Endothelial cell (in vitro differentiated cells): ENCODE data around the gene ZNF618. TPM values are rescaled to one million over a fixed set of nuclear protein-coding genes. Genes with fewer than 3 reads are reported as not detected.

ENCODE experiments used
- DNase-seq: peaks from one replicate; pipeline ENCODE4 v3.0.0; 2021; ENCODE audit warnings: low spot score
- H3K27ac Mint-ChIP-seq: one replicate; pipeline ENCODE4 v1.8.0; 2021; ENCODE audit warnings: mixed read lengths, inconsistent platforms; ENCODE audit not compliant: unreplicated experiment
- H3K27me3 Mint-ChIP-seq: one replicate; pipeline ENCODE4 v1.8.0; 2021; ENCODE audit warnings: mild to moderate bottlenecking, moderate library complexity, mixed read lengths, inconsistent platforms; ENCODE audit not compliant: unreplicated experiment
- H3K36me3 Mint-ChIP-seq: one replicate; pipeline ENCODE4 v1.8.0; 2021; ENCODE audit warnings: mild to moderate bottlenecking, low read depth, mixed read lengths, inconsistent platforms; ENCODE audit not compliant: unreplicated experiment
- H3K4me1 Mint-ChIP-seq: one replicate; pipeline ENCODE4 v1.8.0; 2021; ENCODE audit warnings: mild to moderate bottlenecking, mixed read lengths, inconsistent platforms; ENCODE audit not compliant: unreplicated experiment
- H3K4me3 Mint-ChIP-seq: one replicate; pipeline ENCODE4 v1.8.0; 2021; ENCODE audit warnings: mild to moderate bottlenecking, mixed read lengths, inconsistent platforms; ENCODE audit not compliant: unreplicated experiment
- H3K9me3 Mint-ChIP-seq: one replicate; pipeline ENCODE4 v1.8.0; 2021; ENCODE audit warnings: mixed read lengths, inconsistent platforms; ENCODE audit not compliant: unreplicated experiment
- total RNA-seq: library from RNA; stranded (reverse); fragmentation: NEBNext Ultra II Directional; extraction: Animal tissue kit (Norgen Biotek cat#: 25700); gene quantifications from one replicate; pipeline ENCODE4 v1.2.1, GENCODE V29; 2021; ENCODE audit not compliant: unreplicated experiment
- TF ChIP-seq, protein P1 (sequence below): fragments of 200-600 bp; sonication (generic); IDR thresholded peaks from one replicate; pipeline ENCODE4 v1.5.0; 2021; ENCODE audit warnings: antibody characterized with exemption; ENCODE audit not compliant: unreplicated experiment

ZNF618 gene
- total RNA-seq, 1 donor from 2014 or later = 35.0 TPM

DNA sequence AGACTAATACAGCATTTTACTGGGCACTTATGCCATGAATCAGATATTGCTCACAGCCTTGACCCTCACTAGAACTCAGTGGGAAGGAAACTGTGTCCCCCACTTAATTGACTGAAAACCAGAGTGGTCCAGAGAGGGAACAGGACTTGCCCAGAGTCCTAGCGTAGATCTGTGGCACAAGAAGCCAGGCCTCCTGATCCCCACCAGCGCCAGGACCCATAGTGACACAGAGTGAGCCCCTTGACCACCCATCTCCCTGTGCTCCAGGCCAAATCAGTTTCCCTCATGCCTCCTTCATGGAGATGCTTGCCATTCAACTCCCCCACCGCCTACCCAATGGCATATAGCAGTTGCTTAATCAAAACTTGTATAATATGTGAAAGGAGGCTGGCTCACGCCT lies 214.7 kb downstream of the ZNF618 start:
- Mint-ChIP-seq H3K36me3 (no peaks in the 10 kb centered on the region), H3K4me3 (no peak overlapping the region), H3K27me3 (peaks cover 10% of the 10 kb centered on the region), H3K4me1 (no peaks in the 10 kb centered on the region), H3K27ac (no peak overlapping the region), H3K9me3 (no peaks in the 10 kb centered on the region)
- TF ChIP-seq, protein P1, sequence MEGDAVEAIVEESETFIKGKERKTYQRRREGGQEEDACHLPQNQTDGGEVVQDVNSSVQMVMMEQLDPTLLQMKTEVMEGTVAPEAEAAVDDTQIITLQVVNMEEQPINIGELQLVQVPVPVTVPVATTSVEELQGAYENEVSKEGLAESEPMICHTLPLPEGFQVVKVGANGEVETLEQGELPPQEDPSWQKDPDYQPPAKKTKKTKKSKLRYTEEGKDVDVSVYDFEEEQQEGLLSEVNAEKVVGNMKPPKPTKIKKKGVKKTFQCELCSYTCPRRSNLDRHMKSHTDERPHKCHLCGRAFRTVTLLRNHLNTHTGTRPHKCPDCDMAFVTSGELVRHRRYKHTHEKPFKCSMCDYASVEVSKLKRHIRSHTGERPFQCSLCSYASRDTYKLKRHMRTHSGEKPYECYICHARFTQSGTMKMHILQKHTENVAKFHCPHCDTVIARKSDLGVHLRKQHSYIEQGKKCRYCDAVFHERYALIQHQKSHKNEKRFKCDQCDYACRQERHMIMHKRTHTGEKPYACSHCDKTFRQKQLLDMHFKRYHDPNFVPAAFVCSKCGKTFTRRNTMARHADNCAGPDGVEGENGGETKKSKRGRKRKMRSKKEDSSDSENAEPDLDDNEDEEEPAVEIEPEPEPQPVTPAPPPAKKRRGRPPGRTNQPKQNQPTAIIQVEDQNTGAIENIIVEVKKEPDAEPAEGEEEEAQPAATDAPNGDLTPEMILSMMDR = no peak
- DNase-seq = no peak

DNA sequence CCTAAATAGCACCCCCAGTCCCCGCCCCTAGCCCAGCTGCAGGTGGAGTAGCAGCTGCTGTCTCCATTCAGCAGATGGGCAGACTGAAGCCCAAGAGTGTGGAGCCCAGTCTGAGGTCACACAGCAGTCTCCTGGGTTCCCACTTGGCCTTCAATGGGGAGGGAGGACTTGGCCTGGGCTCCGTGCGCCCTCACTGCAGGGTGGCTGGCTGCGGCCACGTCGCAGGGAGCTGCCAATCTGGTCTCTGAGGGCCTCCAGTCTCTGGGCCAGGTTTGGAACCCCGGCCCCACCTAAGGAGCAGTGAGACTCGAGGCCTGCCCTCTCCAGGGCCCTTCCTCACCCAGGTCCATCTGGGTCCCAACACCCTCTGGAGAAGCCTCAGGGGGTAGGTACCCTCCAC lies 215.6 kb downstream of the ZNF618 start:
- Mint-ChIP-seq H3K36me3 (no peaks in the 10 kb centered on the region), H3K27me3 (peaks cover 16% of the 10 kb centered on the region), H3K4me1 (peaks cover 4% of the 10 kb centered on the region), H3K27ac (no peak overlapping the region), H3K4me3 (no peak overlapping the region), H3K9me3 (no peaks in the 10 kb centered on the region)
- TF ChIP-seq, protein P1 = no peak
- DNase-seq = no peak

DNA sequence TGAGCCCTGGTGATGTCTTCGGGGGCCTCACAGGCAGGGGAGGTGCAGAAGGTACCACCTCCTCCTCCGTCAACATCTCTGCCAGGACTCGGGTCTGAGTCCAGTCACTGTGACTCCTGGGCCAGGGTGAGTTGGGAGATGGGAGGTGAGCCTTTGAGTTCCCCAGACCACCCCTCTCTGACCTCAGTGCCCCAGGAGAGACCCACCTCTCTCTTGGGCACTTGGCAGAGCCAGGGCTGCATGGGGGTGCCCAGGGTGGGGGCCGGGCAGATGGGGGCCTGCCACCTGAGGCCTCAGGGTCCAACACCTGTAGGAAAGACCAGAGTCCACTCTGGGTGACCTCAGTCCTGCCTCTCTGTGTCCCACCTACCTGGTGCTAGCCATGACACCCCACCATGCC lies 216.2 kb downstream of the ZNF618 start:
- Mint-ChIP-seq H3K27ac (no peak overlapping the region), H3K27me3 (peaks cover 18% of the 10 kb centered on the region), H3K4me1 (peaks cover 4% of the 10 kb centered on the region), H3K36me3 (no peaks in the 10 kb centered on the region), H3K9me3 (no peaks in the 10 kb centered on the region), H3K4me3 (no peak overlapping the region)
- TF ChIP-seq, protein P1 = no peak
- DNase-seq = no peak

DNA sequence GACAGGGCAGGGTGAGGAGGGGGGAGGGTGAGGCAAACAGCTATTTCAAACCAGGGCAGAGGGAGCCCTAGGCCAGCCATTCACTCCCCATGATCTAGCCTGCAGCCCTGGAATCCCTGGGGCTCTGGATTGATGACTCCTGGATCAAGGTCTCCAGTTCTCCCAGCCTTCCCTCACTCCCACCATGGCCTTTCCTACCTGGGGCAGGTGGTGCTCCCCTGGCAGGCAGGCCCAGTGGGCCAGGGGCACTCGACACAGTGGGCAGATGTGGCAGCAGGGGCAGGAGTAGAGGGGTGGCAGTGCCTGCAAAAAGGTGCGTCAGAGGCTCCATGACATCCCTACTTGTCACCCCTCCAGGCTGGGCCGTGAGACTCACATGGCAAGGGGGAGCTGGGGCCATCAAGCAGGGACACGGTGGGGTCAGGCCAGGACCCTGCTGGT lies 216.9 kb downstream of the ZNF618 start:
- H3K27me3 Mint-ChIP-seq = peaks cover 22% of the 10 kb centered on the region
- no peaks in the 10 kb centered on the region for H3K36me3 Mint-ChIP-seq
- H3K9me3 Mint-ChIP-seq = no peaks in the 10 kb centered on the region
- no peak for DNase-seq
- TF ChIP-seq, protein P1 = no peak
- H3K4me3 Mint-ChIP-seq = no peak overlapping the region
- peaks cover 4% of the 10 kb centered on the region for H3K4me1 Mint-ChIP-seq
- H3K27ac Mint-ChIP-seq = no peak overlapping the region

DNA sequence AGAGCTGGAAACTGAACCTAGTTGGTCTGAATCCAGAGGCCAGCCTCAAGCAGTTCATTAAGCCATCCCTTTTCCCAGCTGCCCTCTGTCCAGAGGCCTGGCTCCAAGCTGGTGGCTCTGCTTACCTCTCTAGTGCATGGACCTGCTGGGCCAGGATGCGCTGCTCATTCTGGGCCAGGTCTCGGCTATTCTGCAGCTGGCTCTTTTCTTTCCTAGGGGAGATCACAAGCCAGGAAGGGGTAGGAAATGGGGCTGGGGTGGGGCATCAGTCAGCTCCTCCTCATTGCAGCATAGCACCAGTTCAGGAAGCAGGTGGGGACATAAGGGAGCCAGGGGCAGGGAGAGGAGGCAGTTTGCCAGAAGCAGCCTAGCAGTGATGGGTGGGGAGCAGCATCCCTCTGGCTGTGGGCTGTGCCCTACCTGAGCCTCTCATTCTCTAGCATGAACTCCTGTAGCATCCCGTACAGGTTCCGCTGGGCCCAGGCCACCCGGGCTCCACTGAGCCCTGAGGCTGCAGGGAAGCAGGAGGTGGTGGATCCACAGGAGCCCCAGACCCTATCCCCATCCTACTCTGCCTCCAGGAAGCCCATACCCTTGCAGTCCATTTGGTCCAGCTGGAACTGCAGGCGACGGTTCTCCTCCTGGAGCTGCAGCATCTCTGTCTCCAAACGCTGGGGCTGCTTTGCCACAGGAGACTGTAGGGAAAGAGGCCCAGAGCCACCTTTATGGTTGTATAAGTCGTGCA lies 217.8 kb downstream of the ZNF618 start:
- no peak for DNase-seq
- Mint-ChIP-seq H3K27ac (no peak overlapping the region), H3K27me3 (peaks cover 23% of the 10 kb centered on the region), H3K4me3 (no peak overlapping the region), H3K36me3 (no peaks in the 10 kb centered on the region), H3K9me3 (no peaks in the 10 kb centered on the region), H3K4me1 (peaks cover 4% of the 10 kb centered on the region)
- TF ChIP-seq, protein P1 = no peak
